ENCODE measurements around the gene SGPP2.

Gene SGPP2

DNA sequence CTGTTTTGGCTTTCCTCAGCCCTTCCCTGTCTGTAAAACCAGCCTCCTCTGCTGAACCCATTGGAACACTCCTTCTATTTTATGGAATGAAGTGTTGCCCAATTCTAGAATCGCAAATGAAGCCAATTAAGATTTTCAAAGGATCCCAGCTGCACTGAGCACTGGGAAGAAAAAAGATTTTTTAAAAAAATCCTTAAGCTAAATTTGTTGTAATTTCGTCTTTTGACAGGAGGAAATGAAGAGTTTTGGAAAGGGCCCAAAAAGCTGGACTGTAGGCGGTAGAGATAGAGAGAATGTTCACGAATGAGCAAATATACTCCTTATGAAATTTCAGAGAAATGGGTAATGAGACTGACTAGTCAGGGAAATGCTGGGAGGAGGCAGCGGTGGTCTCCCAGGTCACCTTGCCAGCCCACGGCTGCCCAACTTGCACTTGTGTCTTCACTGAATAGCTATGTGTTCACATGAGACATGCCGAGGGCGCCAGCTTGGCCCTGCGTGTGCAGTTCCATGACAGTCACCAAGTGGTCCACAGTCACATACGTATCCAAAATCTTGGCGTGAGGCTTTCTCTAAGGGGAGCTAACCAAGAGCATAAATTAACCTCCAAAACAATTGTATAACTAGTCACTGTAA, 69.9 kb downstream of the SGPP2 start:
- H3K4me3 ChIP-seq (ENCODE audit: control insufficient read depth, low read depth, low read length), result no peak overlapping the region
- no peak for DNase-seq (ENCODE audit: low read depth)
- TF ChIP-seq, protein P1, sequence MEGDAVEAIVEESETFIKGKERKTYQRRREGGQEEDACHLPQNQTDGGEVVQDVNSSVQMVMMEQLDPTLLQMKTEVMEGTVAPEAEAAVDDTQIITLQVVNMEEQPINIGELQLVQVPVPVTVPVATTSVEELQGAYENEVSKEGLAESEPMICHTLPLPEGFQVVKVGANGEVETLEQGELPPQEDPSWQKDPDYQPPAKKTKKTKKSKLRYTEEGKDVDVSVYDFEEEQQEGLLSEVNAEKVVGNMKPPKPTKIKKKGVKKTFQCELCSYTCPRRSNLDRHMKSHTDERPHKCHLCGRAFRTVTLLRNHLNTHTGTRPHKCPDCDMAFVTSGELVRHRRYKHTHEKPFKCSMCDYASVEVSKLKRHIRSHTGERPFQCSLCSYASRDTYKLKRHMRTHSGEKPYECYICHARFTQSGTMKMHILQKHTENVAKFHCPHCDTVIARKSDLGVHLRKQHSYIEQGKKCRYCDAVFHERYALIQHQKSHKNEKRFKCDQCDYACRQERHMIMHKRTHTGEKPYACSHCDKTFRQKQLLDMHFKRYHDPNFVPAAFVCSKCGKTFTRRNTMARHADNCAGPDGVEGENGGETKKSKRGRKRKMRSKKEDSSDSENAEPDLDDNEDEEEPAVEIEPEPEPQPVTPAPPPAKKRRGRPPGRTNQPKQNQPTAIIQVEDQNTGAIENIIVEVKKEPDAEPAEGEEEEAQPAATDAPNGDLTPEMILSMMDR (conservative IDR thresholded peaks at IDR 0.05; ENCODE audit: control insufficient read depth, insufficient read depth, low read depth, low read length), result no peak

DNA sequence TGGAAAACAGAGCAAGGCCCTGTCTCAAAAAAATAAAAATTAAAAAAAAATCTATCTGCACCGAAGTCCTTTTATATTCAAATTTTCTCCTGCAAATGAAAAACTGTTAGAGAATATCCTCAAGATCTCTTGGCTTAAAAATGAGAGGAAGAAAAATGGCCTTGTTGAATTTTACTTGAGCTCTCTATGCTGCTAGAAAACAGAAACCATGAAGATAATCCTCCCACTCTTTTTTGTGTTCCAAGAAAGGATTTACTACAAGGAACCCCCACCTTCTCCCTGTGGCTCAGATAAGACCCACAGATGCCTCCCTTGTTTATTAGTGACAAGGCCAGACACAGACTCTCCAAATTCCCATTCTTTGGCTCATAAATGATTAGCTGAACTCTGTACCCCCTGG, 71.0 kb downstream of the SGPP2 start:
- no peak for DNase-seq (ENCODE audit: low read depth)
- TF ChIP-seq, protein P1 (conservative IDR thresholded peaks at IDR 0.05; ENCODE audit: control insufficient read depth, insufficient read depth, low read depth, low read length), result no peak
- H3K4me3 ChIP-seq (ENCODE audit: control insufficient read depth, low read depth, low read length), result no peak overlapping the region

DNA sequence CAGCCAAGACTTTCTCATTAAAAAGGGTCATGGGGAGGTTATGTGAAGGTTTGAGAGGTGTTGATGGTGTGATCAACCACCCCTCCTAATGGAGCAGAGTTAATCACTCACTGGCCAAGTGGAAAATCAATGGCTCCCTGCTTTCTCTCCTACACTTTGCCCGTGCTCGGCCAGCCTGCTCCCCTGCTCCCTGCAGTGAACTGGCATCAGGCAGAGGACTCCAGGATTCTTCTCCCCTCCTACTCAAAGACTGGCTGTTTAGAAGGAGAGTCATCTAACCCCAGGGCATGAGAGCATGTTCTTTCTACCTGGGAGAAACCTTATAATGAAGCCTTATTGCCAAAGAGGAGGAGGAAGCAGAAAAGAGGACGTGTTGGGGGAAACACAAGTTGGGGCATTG, 74.9 kb downstream of the SGPP2 start:
- TF ChIP-seq, protein P1 (conservative IDR thresholded peaks at IDR 0.05; ENCODE audit: control insufficient read depth, insufficient read depth, low read depth, low read length), result no peak
- H3K4me3 ChIP-seq (ENCODE audit: control insufficient read depth, low read depth, low read length), result no peak overlapping the region
- no peak for DNase-seq (ENCODE audit: low read depth)

DNA sequence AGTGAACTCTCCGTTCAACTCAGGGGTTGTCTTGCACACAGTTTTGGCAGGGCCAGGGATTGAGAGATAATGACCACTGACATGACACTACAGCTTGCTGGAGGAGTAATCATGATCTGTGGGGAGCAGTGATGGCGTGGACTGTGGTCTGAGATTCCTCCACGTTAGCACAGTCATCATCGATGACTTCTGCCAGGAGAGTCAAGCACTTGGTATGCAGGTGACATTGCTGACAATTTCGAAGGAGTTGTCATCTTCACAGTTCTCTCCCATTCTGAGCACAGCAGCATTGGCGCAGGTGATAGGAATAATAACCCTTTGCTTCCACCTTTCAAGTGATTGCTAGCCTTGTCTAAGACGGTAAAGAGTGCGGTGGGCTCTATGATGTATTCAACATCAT, 79.8 kb downstream of the SGPP2 start:
- no peak overlapping the region for H3K4me3 ChIP-seq (ENCODE audit: control insufficient read depth, low read depth, low read length)
- no peak for DNase-seq (ENCODE audit: low read depth)
- TF ChIP-seq, protein P1 (conservative IDR thresholded peaks at IDR 0.05; ENCODE audit: control insufficient read depth, insufficient read depth, low read depth, low read length), result no peak

DNA sequence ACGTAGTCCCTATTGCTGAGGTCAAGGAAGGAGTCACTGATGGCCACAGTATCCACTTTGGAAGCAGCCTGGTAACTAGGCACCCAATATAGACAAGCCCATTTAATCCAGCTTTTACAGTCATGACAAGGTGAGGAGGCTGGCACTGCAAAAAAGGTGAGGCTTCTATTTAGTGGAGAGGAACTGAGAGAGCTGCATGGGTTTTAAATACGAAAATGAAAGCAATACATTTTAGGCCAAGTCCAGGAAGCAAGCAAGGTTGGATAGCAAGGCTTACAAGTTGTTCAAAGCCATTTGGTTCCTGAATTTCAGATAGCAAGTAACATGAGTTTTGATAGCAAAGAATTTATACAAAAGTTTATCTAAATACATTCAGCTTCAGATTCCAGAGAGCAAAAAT, 80.4 kb downstream of the SGPP2 start:
- no peak overlapping the region for H3K4me3 ChIP-seq (ENCODE audit: control insufficient read depth, low read depth, low read length)
- no peak for DNase-seq (ENCODE audit: low read depth)
- TF ChIP-seq, protein P1 (conservative IDR thresholded peaks at IDR 0.05; ENCODE audit: control insufficient read depth, insufficient read depth, low read depth, low read length), result no peak

DNA sequence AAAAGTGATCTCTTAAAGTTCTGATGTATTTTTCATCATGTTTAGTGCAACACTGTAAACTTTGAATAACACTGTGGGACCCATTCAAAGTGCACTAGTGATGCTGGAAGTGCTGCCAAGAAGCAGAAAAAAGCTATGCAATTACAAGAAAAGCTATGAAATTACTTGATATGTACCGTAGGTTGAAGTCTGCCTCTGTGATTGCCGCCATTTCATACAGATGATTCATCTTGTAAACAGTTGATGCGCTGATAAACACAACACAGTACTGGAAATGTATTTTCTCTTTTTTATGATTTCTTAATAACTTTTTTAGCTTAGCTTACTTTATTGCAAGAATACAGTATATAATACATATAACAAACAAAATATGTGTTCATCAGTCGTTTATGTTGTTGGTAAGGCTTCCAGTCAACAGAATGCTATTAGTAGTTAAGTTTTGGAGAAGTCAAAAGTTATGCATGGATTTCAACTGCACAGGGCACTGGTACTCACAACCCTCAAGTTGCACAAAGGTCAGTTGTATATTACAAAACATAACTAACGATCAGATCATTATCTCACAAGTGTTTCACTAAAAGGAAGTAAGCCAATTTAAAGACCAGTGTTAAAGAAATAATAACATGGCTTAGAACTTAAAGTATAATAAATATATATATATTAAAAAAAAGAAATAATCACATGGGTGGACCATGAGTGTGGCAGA, 82.0 kb downstream of the SGPP2 start:
- DNase-seq (ENCODE audit: low read depth), result no peak
- TF ChIP-seq, protein P1 (conservative IDR thresholded peaks at IDR 0.05; ENCODE audit: control insufficient read depth, insufficient read depth, low read depth, low read length), result no peak
- no peak overlapping the region for H3K4me3 ChIP-seq (ENCODE audit: control insufficient read depth, low read depth, low read length)

Data from fibroblast of mammary gland (primary cell).